Kidney (tissue), 14 donors: Measurements from ENCODE around the gene HBE1. TPM values are rescaled to one million over a fixed set of nuclear protein-coding genes. Genes with fewer than 3 reads are reported as not detected.

Experiments used
- DNase-seq, 5 donors: peaks; one replicate each; pipeline ENCODE4 v3.0.0-alpha.2; 2013 to 2020
- FAIRE-seq: peaks from 2 replicates; lab custom pipeline; 2012; peaks lifted over from hg19 to GRCh38; lab: Jason Lieb, UNC
- H3K27ac ChIP-seq, 2 donors: one replicate each; pipeline ENCODE4 v1.7.0; 2013; ENCODE audit warnings: low read depth in 2 of 2, low read length in 2 of 2, inconsistent platforms in 1 of 2
- H3K27me3 ChIP-seq: one replicate; pipeline ENCODE4 v1.7.1; 2013; ENCODE audit warnings: low read length, inconsistent platforms; ENCODE audit not compliant: control insufficient read depth, insufficient read depth
- H3K36me3 ChIP-seq, 3 donors: one replicate each; pipeline versions ENCODE4 v1.7.0 to v1.7.1; 2013; ENCODE audit warnings: low read length in 3 of 3, control low read depth in 1 of 3, inconsistent platforms in 1 of 3; ENCODE audit not compliant: insufficient read depth in 3 of 3, control insufficient read depth in 2 of 3
- H3K4me1 ChIP-seq, 3 donors: one replicate each; pipeline versions ENCODE4 v1.7.0 to v1.7.1; 2013; ENCODE audit warnings: low read length in 3 of 3, inconsistent platforms in 1 of 3, low read depth in 1 of 3; ENCODE audit not compliant: control insufficient read depth in 2 of 3, insufficient read depth in 2 of 3
- H3K4me3 ChIP-seq, 3 donors: one replicate each; pipeline versions ENCODE4 v1.7.0 to v1.8.1; 2013; ENCODE audit warnings: low read length in 3 of 3, control low read depth in 1 of 3, inconsistent platforms in 1 of 3
- H3K9ac ChIP-seq, 3 donors: one replicate each; pipeline versions ENCODE4 v1.7.0 to v1.7.1; 2013; ENCODE audit warnings: low read length in 3 of 3, control low read depth in 1 of 3, inconsistent platforms in 1 of 3
- H3K9me3 ChIP-seq, 3 donors: one replicate each; pipeline versions ENCODE4 v1.7.0 to v1.7.1; 2013; ENCODE audit warnings: low read length in 3 of 3, control low read depth in 1 of 3, inconsistent platforms in 1 of 3; ENCODE audit not compliant: control insufficient read depth in 2 of 3, insufficient read depth in 1 of 3
- CTCF ChIP-seq: IDR thresholded peaks from 3 replicates; pipeline ENCODE4 v1.5.1; 2012; ENCODE audit warnings: mild to moderate bottlenecking, moderate library complexity, borderline replicate concordance; ENCODE audit not compliant: insufficient read depth; ENCODE audit errors: extremely low read depth
- intact Hi-C: fragments of 100-400 bp; cut with DNase I; formaldehyde crosslinking; loops from one replicate; pipeline ENCODE4 v1.11.1; 2022
- polyA plus RNA-seq: library from polyadenylated mRNA; stranded (reverse); fragments of 350-450 nt; fragmentation: Illumina TruSeq; extraction: RNeasy Lipid Tissue Mini Kit (QIAGEN cat#74804); gene quantifications from one replicate; pipeline ENCODE4 v1.2.3, GENCODE V29; 2014; ENCODE audit warnings: low read depth, low replicate concordance; ENCODE audit not compliant: insufficient read depth
- total RNA-seq: library from RNA; stranded (reverse); fragmentation: NEBNext Ultra II Directional; extraction: Animal tissue kit (Norgen Biotek cat#: 25700); gene quantifications from one replicate; pipeline ENCODE4 v1.2.1, GENCODE V29; 2021
- donor health status: control.
- donor health status: control.
- donor health status: control.
- donor health status: control.
- donor health status: control.
- donor health status: DM: yes; HTN: yes; CAD: no.
- donor health status: Normal renal cell carcinoma (clear cell type).

HBE1 gene
- total and polyA plus RNA-seq, 2 donors from 2014 or later, result not detected

- intact Hi-C loops, result no loop called here
- no peaks in the 10 kb centered on the region for H3K4me1 ChIP-seq
- H3K27me3 ChIP-seq, result no peaks in the 10 kb centered on the region
- no peaks in the 10 kb centered on the region for H3K36me3 ChIP-seq
- H3K4me3 ChIP-seq, result no peak overlapping the region
- DNase-seq, result no peak
- H3K27ac ChIP-seq, result no peak overlapping the region
- FAIRE-seq, result no peak
- H3K9me3 ChIP-seq, result no peaks in the 10 kb centered on the region
- no peak overlapping the region for H3K9ac ChIP-seq
- TF ChIP-seq CTCF, result no peak
Observed at GRCh38 chr11:5252919-5253265, 16.9 kb downstream of the HBE1 start.

GRCh38 chr11:5252192-5252918 is 17.4 kb downstream of the HBE1 start:
- Histone ChIP-seq H3K9ac (no peak overlapping the region), H3K36me3 (no peaks in the 10 kb centered on the region), H3K27ac (no peak overlapping the region), H3K9me3 (no peaks in the 10 kb centered on the region), H3K4me3 (no peak overlapping the region), H3K27me3 (no peaks in the 10 kb centered on the region), H3K4me1 (no peaks in the 10 kb centered on the region)
- intact Hi-C loops, result no loop called here
- no peak for TF ChIP-seq CTCF
- FAIRE-seq, result no peak
- no peak for DNase-seq

GRCh38 chr11:5251746-5252145 is 18.0 kb downstream of the HBE1 start:
- no peak overlapping the region for H3K27ac ChIP-seq
- no peaks in the 10 kb centered on the region for H3K36me3 ChIP-seq
- no peaks in the 10 kb centered on the region for H3K27me3 ChIP-seq
- H3K9me3 ChIP-seq, result no peaks in the 10 kb centered on the region
- no peak overlapping the region for H3K9ac ChIP-seq
- intact Hi-C loops, result no loop called here
- DNase-seq (no peak), FAIRE-seq (no peak)
- H3K4me3 ChIP-seq, result no peak overlapping the region
- TF ChIP-seq CTCF, result no peak
- H3K4me1 ChIP-seq, result no peaks in the 10 kb centered on the region
